Measurements from ENCODE around the gene LASP1NB.
"Not testable (repeated sequence)": the region's sequence is repeated elsewhere in the genome, so short reads cannot be mapped to it uniquely, and the experiment has no call there.

Gene LASP1NB

GRCh38 chr17:38926293-38927070 is 1.1 kb downstream of the LASP1NB start:
- H4K91ac ChIP-seq (ENCODE audit: low read depth, low read length, poor library complexity) = no peak overlapping the region
- no peak overlapping the region for H2BK15ac ChIP-seq (ENCODE audit: low read length)
- H3K9me3 ChIP-seq (replicated peaks in 1 of 2; ENCODE audit: control insufficient read depth in 2 of 2, insufficient read depth in 1 of 2, low read depth in 1 of 2, low read length in 2 of 2) = no peaks in the 10 kb centered on the region
- no peak overlapping the region for H3K14ac ChIP-seq (ENCODE audit: low read length)
- no peak overlapping the region for H3K4ac ChIP-seq (ENCODE audit: low read length)
- H3K79me1 ChIP-seq (ENCODE audit: low read depth, low read length) = no peaks in the 10 kb centered on the region
- no peak overlapping the region for H3K23ac ChIP-seq (ENCODE audit: low read depth, low read length, poor library complexity)
- no peak overlapping the region for H2BK120ac ChIP-seq (ENCODE audit: low read depth, low read length)
- no peak overlapping the region for H2BK12ac ChIP-seq (ENCODE audit: low read length)
- peak overlapping the region in 1 of 2 donors; percentile 56 for H3K4me3 ChIP-seq (ENCODE audit: low read length in 2 of 2)
- DNase-seq (ENCODE audit: low spot score) = no peak
- WGBS, 2 donors (ENCODE audit: extremely low coverage in 2 of 2, insufficient read length in 2 of 2, insufficient replicate concordance in 1 of 2) = no CpG with 5 or more reads among the region's 2 CpGs
- H3K4me2 ChIP-seq (ENCODE audit: insufficient read depth, low read length, poor library complexity, severe bottlenecking) = no peak overlapping the region
- H2AK5ac ChIP-seq (ENCODE audit: low read depth, low read length) = no peak overlapping the region
- no peak overlapping the region for H3K9ac ChIP-seq (ENCODE audit: low read depth, low read length, poor library complexity)
- no peak overlapping the region for H4K8ac ChIP-seq (ENCODE audit: low read depth, low read length)
- no peak overlapping the region for H2AFZ ChIP-seq (ENCODE audit: low read length)
- no peaks in the 10 kb centered on the region for H3K27me3 ChIP-seq (ENCODE audit: control insufficient read depth in 3 of 3, insufficient read depth in 3 of 3, low read depth in 1 of 3, low read length in 3 of 3)
- H3K18ac ChIP-seq (ENCODE audit: low read length) = no peak overlapping the region
- H3K4me1 ChIP-seq (ENCODE audit: control insufficient read depth in 2 of 2, insufficient read depth in 1 of 2, low read depth in 1 of 2, low read length in 2 of 2) = peaks cover 11 to 19% of the 10 kb centered on the region in 2 donors
- H3K36me3 ChIP-seq (replicated peaks in 1 of 2; ENCODE audit: control insufficient read depth in 2 of 2, insufficient read depth in 2 of 2, low read length in 2 of 2) = no peaks in the 10 kb centered on the region
- H2BK5ac ChIP-seq (ENCODE audit: low read length) = no peak overlapping the region
- no peak overlapping the region for H3K27ac ChIP-seq (replicated peaks; ENCODE audit: low read length)

- not testable (repeated sequence) for H3K23ac ChIP-seq (ENCODE audit: low read depth, low read length, poor library complexity); H2AFZ ChIP-seq (ENCODE audit: low read length); H2BK12ac ChIP-seq (ENCODE audit: low read length); H2BK120ac ChIP-seq (ENCODE audit: low read depth, low read length); H3K9me3 ChIP-seq (replicated peaks in 1 of 2; ENCODE audit: control insufficient read depth in 2 of 2, insufficient read depth in 1 of 2, low read depth in 1 of 2, low read length in 2 of 2); H3K4ac ChIP-seq (ENCODE audit: low read length); H4K91ac ChIP-seq (ENCODE audit: low read depth, low read length, poor library complexity); H3K18ac ChIP-seq (ENCODE audit: low read length); H2AK5ac ChIP-seq (ENCODE audit: low read depth, low read length); H3K36me3 ChIP-seq (replicated peaks in 1 of 2; ENCODE audit: control insufficient read depth in 2 of 2, insufficient read depth in 2 of 2, low read length in 2 of 2); H3K9ac ChIP-seq (ENCODE audit: low read depth, low read length, poor library complexity); H3K27ac ChIP-seq (replicated peaks; ENCODE audit: low read length); H2BK5ac ChIP-seq (ENCODE audit: low read length); H2BK15ac ChIP-seq (ENCODE audit: low read length); H3K79me1 ChIP-seq (ENCODE audit: low read depth, low read length); H4K8ac ChIP-seq (ENCODE audit: low read depth, low read length); H3K4me2 ChIP-seq (ENCODE audit: insufficient read depth, low read length, poor library complexity, severe bottlenecking); H3K14ac ChIP-seq (ENCODE audit: low read length); DNase-seq (ENCODE audit: low spot score); H3K4me3 ChIP-seq (ENCODE audit: low read length in 2 of 2); H3K4me1 ChIP-seq (ENCODE audit: control insufficient read depth in 2 of 2, insufficient read depth in 1 of 2, low read depth in 1 of 2, low read length in 2 of 2); H3K27me3 ChIP-seq (ENCODE audit: control insufficient read depth in 3 of 3, insufficient read depth in 3 of 3, low read depth in 1 of 3, low read length in 3 of 3)
- no CpG with 5 or more reads among the region's 36 CpGs for WGBS, 2 donors (ENCODE audit: extremely low coverage in 2 of 2, insufficient read length in 2 of 2, insufficient replicate concordance in 1 of 2)
These were observed 5.4 kb downstream of the LASP1NB start for GRCh38 chr17:38930782-38931181.

GRCh38 chr17:38933962-38934361 is 8.5 kb downstream of the LASP1NB start:
- not testable (repeated sequence) for H2BK5ac ChIP-seq (ENCODE audit: low read length); H2BK15ac ChIP-seq (ENCODE audit: low read length); H2AK5ac ChIP-seq (ENCODE audit: low read depth, low read length); DNase-seq (ENCODE audit: low spot score); H3K4me3 ChIP-seq (ENCODE audit: low read length in 2 of 2); H3K18ac ChIP-seq (ENCODE audit: low read length); H2BK12ac ChIP-seq (ENCODE audit: low read length); H3K4ac ChIP-seq (ENCODE audit: low read length); H2BK120ac ChIP-seq (ENCODE audit: low read depth, low read length); H3K27ac ChIP-seq (replicated peaks; ENCODE audit: low read length); H4K8ac ChIP-seq (ENCODE audit: low read depth, low read length); H3K27me3 ChIP-seq (ENCODE audit: control insufficient read depth in 3 of 3, insufficient read depth in 3 of 3, low read depth in 1 of 3, low read length in 3 of 3); H3K23ac ChIP-seq (ENCODE audit: low read depth, low read length, poor library complexity); H3K4me2 ChIP-seq (ENCODE audit: insufficient read depth, low read length, poor library complexity, severe bottlenecking); H3K36me3 ChIP-seq (replicated peaks in 1 of 2; ENCODE audit: control insufficient read depth in 2 of 2, insufficient read depth in 2 of 2, low read length in 2 of 2); H3K79me1 ChIP-seq (ENCODE audit: low read depth, low read length); H3K9me3 ChIP-seq (replicated peaks in 1 of 2; ENCODE audit: control insufficient read depth in 2 of 2, insufficient read depth in 1 of 2, low read depth in 1 of 2, low read length in 2 of 2); H2AFZ ChIP-seq (ENCODE audit: low read length); H3K4me1 ChIP-seq (ENCODE audit: control insufficient read depth in 2 of 2, insufficient read depth in 1 of 2, low read depth in 1 of 2, low read length in 2 of 2); H3K9ac ChIP-seq (ENCODE audit: low read depth, low read length, poor library complexity); H3K14ac ChIP-seq (ENCODE audit: low read length); H4K91ac ChIP-seq (ENCODE audit: low read depth, low read length, poor library complexity)
- no CpG with 5 or more reads among the region's 9 CpGs for WGBS, 2 donors (ENCODE audit: extremely low coverage in 2 of 2, insufficient read length in 2 of 2, insufficient replicate concordance in 1 of 2)

GRCh38 chr17:38939987-38940386 is 14.6 kb downstream of the LASP1NB start:
- H3K18ac ChIP-seq (ENCODE audit: low read length) = no peak overlapping the region
- no peak for DNase-seq (ENCODE audit: low spot score)
- H2AFZ ChIP-seq (ENCODE audit: low read length) = no peak overlapping the region
- no peak overlapping the region for H3K27ac ChIP-seq (replicated peaks; ENCODE audit: low read length)
- no peak overlapping the region for H2BK15ac ChIP-seq (ENCODE audit: low read length)
- H2BK12ac ChIP-seq (ENCODE audit: low read length) = no peak overlapping the region
- no peak overlapping the region for H2BK5ac ChIP-seq (ENCODE audit: low read length)
- no peak overlapping the region for H3K14ac ChIP-seq (ENCODE audit: low read length)
- H3K23ac ChIP-seq (ENCODE audit: low read depth, low read length, poor library complexity) = no peak overlapping the region
- peaks cover 0 to 4% (median 0%) of the 10 kb centered on the region in 3 experiments for H3K27me3 ChIP-seq (ENCODE audit: control insufficient read depth in 3 of 3, insufficient read depth in 3 of 3, low read depth in 1 of 3, low read length in 3 of 3)
- H4K8ac ChIP-seq (ENCODE audit: low read depth, low read length) = no peak overlapping the region
- no peaks in the 10 kb centered on the region for H3K9me3 ChIP-seq (replicated peaks in 1 of 2; ENCODE audit: control insufficient read depth in 2 of 2, insufficient read depth in 1 of 2, low read depth in 1 of 2, low read length in 2 of 2)
- H3K9ac ChIP-seq (ENCODE audit: low read depth, low read length, poor library complexity) = no peak overlapping the region
- no peak overlapping the region for H3K4me2 ChIP-seq (ENCODE audit: insufficient read depth, low read length, poor library complexity, severe bottlenecking)
- H3K4me3 ChIP-seq (ENCODE audit: low read length in 2 of 2) = no peak overlapping the region
- no peaks in the 10 kb centered on the region for H3K79me1 ChIP-seq (ENCODE audit: low read depth, low read length)
- H2BK120ac ChIP-seq (ENCODE audit: low read depth, low read length) = no peak overlapping the region
- H2AK5ac ChIP-seq (ENCODE audit: low read depth, low read length) = no peak overlapping the region
- H4K91ac ChIP-seq (ENCODE audit: low read depth, low read length, poor library complexity) = no peak overlapping the region
- H3K4ac ChIP-seq (ENCODE audit: low read length) = no peak overlapping the region
- no peaks in the 10 kb centered on the region for H3K36me3 ChIP-seq (replicated peaks in 1 of 2; ENCODE audit: control insufficient read depth in 2 of 2, insufficient read depth in 2 of 2, low read length in 2 of 2)
- H3K4me1 ChIP-seq (ENCODE audit: control insufficient read depth in 2 of 2, insufficient read depth in 1 of 2, low read depth in 1 of 2, low read length in 2 of 2) = peaks cover 0 to 2% of the 10 kb centered on the region in 2 donors

Measured in neuronal stem cell (in vitro differentiated cells).